ENCODE data around the gene KLHL13. TPM values are rescaled to one million over a fixed set of nuclear protein-coding genes. Genes with fewer than 3 reads are reported as not detected.
"Not testable (repeated sequence)": the region's sequence is repeated elsewhere in the genome, so short reads cannot be mapped to it uniquely, and the experiment has no call there.

The KLHL13 gene
- total RNA-seq, 1 donor from 2014 or later = under 0.01 TPM

GRCh38 chrX:117995378-117995777 is 121.2 kb downstream of the KLHL13 start:
- no peak for DNase-seq (ENCODE audit: low read depth in 2 of 2)

GRCh38 chrX:117992192-117992723 is 124.4 kb downstream of the KLHL13 start:
- no peak for DNase-seq (ENCODE audit: low read depth in 2 of 2)

- no peak for DNase-seq (ENCODE audit: low read depth in 2 of 2)
Observed at GRCh38 chrX:117990438-117990837, 126.2 kb downstream of the KLHL13 start.

- DNase-seq (ENCODE audit: low read depth in 2 of 2) = no peak
Observed at GRCh38 chrX:117989512-117989911, 127.1 kb downstream of the KLHL13 start.

- no peak for DNase-seq (ENCODE audit: low read depth in 2 of 2)
Observed at GRCh38 chrX:117987373-117987772, 129.2 kb downstream of the KLHL13 start.

GRCh38 chrX:117985241-117985640 is 131.4 kb downstream of the KLHL13 start:
- no peak for DNase-seq (ENCODE audit: low read depth in 2 of 2)

- no peak for DNase-seq (ENCODE audit: low read depth in 2 of 2)
Observed at GRCh38 chrX:117982694-117983392, 133.8 kb downstream of the KLHL13 start.

- DNase-seq (ENCODE audit: low read depth in 2 of 2) = no peak
Observed at GRCh38 chrX:117978402-117978801, 138.2 kb downstream of the KLHL13 start.

GRCh38 chrX:117977526-117977925 is 139.1 kb downstream of the KLHL13 start:
- DNase-seq (ENCODE audit: low read depth in 2 of 2) = no peak

GRCh38 chrX:117973110-117973807 is 143.4 kb downstream of the KLHL13 start:
- DNase-seq (ENCODE audit: low read depth in 2 of 2) = no peak

GRCh38 chrX:117972711-117973109 is 143.9 kb downstream of the KLHL13 start:
- peak in 1 of 2 donors; percentile 2 for DNase-seq (ENCODE audit: low read depth in 2 of 2)

- no peak for DNase-seq (ENCODE audit: low read depth in 2 of 2)
Observed at GRCh38 chrX:117969782-117970181, 146.8 kb downstream of the KLHL13 start.

- no peak for DNase-seq (ENCODE audit: low read depth in 2 of 2)
Observed at GRCh38 chrX:117969328-117969727, 147.3 kb downstream of the KLHL13 start.

- DNase-seq (ENCODE audit: low read depth in 2 of 2) = no peak
Observed at GRCh38 chrX:117959045-117959444, 157.6 kb downstream of the KLHL13 start.

GRCh38 chrX:117957128-117957527 is 159.5 kb downstream of the KLHL13 start:
- no peak for DNase-seq (ENCODE audit: low read depth in 2 of 2)

GRCh38 chrX:117939296-117939695 is 177.3 kb downstream of the KLHL13 start:
- DNase-seq (ENCODE audit: low read depth in 2 of 2) = not testable (repeated sequence)

GRCh38 chrX:117936118-117936517 is 180.5 kb downstream of the KLHL13 start:
- DNase-seq (ENCODE audit: low read depth in 2 of 2) = no peak

GRCh38 chrX:117930116-117930515 is 186.5 kb downstream of the KLHL13 start:
- DNase-seq (ENCODE audit: low read depth in 2 of 2) = not testable (repeated sequence)

- no peak for DNase-seq (ENCODE audit: low read depth in 2 of 2)
Observed at GRCh38 chrX:117919755-117920154, 196.9 kb downstream of the KLHL13 start.

- DNase-seq (ENCODE audit: low read depth in 2 of 2) = no peak
Observed at GRCh38 chrX:117910216-117910615, 206.4 kb downstream of the KLHL13 start.

- no peak for DNase-seq (ENCODE audit: low read depth in 2 of 2)
Observed at GRCh38 chrX:117898226-117898625, 218.4 kb downstream of the KLHL13 start.

- no peak for DNase-seq (ENCODE audit: low read depth in 2 of 2)
Observed at GRCh38 chrX:117895418-117895817, 221.2 kb downstream of the KLHL13 start.

- no peak for DNase-seq (ENCODE audit: low read depth in 2 of 2)
Observed at GRCh38 chrX:117892469-117892868, 224.1 kb downstream of the KLHL13 start.
